ENCODE data around the gene PRIMA1. TPM values are rescaled to one million over a fixed set of nuclear protein-coding genes. Genes with fewer than 3 reads are reported as not detected.

PRIMA1 gene
- polyA plus RNA-seq, 10 donors, result 2.1 to 4.4 (median 3.3) TPM

DNA sequence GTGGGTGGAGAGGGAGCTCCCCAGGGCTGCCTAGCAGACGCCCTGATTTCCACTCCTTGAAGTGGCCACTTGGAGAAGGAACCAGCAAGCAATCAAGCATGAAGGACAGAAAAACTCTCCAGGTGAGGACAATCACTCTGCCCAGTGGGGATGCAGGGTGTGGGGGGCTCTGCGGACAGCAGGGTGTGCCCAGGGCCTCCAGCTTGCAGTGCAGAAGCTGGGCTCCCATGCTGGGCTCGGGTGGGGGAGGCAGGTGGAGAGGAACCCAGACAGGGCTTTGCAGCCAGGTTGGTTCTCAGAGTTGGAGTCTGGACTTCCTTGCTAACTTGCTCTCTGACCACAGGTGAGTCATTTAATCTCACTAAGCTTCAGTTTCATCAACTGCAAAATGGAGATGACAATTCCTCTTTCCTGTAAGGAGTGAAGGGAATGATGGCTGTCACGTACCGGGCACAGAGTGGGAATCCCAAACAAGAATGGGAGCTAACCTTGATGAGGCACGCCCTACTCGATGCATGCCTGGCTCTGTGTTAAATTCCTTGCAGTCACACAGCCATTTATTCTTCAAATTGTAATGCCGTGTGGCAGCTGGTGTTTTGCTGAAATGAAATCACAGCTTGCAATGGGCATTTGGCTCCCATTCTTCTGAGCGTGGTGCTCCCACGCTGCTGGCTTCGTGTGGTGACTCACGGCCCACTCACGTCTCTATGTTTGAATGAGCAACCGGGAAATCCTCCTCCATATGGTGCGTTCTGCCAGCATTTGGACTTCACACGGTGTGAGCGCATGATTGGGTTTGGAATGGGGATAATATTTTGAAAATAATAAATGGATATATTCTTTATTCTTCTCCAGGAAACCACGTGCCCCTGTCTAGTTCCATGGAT, 75.2 kb downstream of the PRIMA1 start:
- DNase-seq, result no peak

DNA sequence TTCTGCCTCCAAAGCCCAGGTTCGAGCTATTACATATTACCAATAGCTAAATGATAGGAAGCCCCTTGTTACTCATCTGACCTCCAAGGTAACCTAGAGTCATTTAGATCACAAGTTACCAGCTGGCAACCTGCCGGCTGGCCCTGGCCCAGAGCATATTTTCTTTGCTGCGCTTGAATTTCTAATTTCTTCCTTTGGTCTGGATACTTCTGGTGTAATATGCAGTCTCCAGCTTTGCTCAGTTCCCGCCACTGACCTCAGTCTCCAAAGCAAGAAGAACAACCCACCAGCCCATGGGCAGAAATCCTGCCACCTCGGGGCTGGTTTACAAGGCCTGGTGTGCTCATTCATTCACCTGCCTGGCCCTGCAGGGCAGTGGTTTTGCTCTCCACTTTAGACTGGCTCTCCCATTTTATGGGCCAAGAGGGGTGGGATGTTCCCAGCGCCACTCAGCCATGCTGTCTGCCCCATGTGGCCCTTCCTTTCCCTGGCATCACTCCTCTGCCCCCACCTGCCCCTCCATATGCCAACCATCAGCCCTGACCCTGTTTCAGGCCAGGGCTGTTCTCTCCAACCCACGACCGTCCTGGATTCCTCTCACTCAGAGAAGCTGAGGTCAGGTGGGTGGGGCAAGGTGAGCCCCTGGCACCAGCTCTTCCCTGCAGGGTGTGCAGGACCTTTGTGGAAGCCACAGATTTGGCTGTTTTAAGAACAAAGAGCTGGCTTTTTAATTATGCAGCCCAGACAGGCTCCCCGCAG, 76.0 kb downstream of the PRIMA1 start:
- DNase-seq, result no peak

DNA sequence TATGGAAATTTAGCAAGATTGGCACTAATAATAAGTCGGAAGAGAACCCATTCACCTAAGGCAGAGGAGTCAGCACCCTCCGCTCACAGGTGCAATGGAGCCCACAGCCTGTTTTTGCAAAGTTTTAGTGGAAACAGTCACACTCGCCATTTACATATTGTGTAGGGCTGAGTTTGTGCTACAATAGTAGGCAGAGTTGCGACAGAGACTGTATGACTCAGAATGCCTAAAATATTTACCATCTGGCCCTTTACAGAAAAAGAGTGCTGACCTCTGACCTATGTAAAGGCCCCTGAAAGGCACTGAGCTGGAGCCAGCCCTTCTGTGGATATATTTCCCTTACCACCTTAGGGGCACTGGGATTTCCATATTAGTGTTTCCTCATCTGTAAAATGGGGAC, 79.0 kb downstream of the PRIMA1 start:
- no peak for DNase-seq

DNA sequence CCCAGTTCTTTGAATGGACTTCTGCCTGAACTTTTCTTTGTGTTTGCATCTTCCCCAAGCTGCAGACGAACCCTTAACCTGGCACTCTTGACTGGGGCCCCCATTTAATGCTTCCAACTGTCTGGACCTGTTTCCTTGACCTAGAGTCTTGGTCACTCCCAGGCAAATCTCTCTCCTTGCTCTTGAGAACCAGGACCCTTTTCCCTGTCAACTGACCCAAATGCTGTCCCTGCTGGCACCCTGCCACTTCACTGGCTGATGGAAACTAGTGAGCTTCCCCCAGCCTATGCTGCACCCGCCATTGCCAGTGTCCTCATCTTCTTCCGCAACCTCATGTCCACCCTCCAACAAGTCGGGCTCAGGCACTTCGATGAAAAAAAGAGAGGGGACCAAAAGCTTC, 79.5 kb downstream of the PRIMA1 start:
- DNase-seq, result no peak

- DNase-seq, result no peak
Observed at GRCh38 chr14:93708311-93708734, 80.0 kb downstream of the PRIMA1 start.

- no peak for DNase-seq
Observed at GRCh38 chr14:93707475-93707874, 80.8 kb downstream of the PRIMA1 start.

GRCh38 chr14:93706360-93706955, 81.8 kb downstream of the PRIMA1 start:
- DNase-seq, result no peak

- no peak for DNase-seq
Observed at GRCh38 chr14:93705513-93706156, 82.7 kb downstream of the PRIMA1 start.

DNA sequence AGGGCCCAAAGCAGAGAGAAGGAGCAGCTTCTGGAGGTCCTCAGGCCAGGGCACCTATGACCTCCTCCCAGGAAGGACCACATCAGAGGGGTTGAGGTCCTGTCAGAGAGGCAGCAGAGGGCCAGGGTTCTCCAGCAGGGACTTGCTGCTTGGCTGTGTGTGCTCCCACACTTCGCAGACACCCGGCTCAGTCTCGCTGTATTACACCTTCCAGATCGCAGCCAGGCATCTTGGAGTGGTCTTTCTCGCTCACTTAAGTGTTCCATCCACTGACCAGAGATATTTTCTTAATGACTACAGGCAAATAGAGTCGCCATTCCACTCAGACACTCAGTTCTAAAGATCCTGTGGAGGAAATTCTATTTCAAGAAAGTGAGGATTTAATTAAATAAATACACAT, 84.3 kb downstream of the PRIMA1 start:
- no peak for DNase-seq

GRCh38 chr14:93702946-93703345, 85.3 kb downstream of the PRIMA1 start:
- DNase-seq, result no peak

DNA sequence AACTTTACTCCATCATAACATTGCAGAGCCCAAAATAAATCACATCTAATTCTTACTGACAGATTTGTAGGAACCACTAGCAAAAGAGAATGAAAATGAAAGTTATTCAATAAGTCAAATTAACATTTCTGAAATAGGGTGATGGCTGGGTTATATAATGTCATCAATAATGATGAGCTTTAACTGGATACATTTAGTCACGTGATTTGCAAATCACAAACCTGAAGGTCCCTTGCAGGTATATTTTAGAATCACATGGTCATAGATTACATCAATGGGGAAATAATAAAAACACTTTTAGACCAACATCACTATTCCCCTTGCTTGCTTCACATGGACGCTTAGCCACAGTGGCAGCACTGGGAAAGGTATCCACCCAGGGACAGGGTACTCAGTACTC, 86.7 kb downstream of the PRIMA1 start:
- no peak for DNase-seq

GRCh38 chr14:93700928-93701327, 87.4 kb downstream of the PRIMA1 start:
- DNase-seq, result no peak

DNA sequence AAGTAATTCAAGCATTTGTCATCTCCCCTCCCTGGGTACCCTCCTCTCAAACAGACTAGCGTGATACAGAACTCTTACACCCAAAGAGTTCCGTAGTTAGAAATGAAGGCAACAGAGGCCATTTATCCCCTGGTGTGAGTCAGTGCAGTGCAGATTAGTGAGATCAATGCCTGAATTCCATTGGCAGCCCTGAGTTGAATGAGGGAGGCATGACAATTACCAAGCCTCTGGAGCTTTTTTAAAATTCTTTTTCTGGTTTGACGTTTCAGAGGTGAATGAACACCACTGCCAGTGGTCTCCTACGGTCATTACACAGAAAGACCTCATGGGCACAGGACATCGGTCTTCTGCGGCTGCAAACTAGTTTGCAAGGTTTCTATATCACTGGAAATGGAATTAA, 94.4 kb downstream of the PRIMA1 start:
- DNase-seq, result no peak

- no peak for DNase-seq
Observed at GRCh38 chr14:93691042-93691780, 97.1 kb downstream of the PRIMA1 start.

DNA sequence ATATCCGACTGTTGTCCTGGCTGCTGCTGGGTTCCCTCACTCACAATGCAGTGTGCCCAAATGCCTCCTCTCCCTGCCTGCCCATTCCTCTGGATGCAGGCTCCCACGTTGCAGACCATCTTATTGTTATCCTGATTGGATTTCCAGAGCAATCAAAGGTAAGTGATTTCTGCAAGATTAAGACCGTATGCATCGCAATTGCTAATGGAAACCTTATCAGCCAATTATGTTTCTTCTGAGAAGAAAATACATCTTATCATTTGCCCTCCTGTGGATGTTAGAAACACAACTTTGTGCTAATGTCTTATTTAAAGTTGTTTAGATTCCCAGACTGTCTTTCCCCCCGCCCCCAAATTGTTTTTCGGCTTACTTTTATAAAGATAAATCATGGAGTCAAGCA, 98.1 kb downstream of the PRIMA1 start:
- DNase-seq, result no peak

DNA sequence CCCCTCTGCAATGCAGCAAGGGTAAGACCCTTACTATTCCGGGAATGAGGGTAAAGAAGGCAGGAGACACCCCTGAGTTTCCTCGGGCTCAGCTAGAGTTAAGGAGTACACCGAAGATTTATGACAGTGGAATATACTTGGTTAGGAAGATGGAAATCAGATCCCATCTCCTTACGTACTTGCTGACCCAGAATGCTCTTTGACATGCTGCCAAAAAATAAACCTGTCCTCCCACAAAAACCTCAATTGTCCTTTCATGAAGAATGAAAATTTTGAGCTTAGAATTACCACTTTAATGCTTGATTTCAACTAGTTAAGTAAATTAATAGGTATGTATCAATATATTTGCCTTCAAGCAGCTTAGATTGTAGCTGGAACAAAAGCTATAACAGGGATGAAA, 99.5 kb downstream of the PRIMA1 start:
- no peak for DNase-seq

DNA sequence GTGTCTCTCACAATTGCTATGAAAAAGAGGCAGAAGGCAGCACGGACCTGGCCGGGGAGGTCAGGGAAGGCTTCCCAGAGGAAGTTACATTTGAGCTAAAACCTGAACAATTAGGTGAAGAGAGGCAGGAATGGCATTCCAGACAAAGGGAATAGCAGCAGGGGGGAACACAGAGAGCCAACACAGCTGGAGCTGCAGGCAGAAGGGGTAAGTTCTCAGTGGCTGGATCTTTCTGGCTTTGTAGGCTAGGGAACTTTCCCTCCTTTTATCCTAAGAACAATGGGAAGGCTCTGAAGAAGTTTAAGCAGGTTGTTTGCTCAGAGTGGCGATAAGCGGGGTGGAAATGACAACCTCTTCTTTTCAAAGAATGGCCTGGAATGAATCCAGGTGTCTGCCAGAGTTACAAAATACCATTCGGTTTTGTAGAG, 100.0 kb downstream of the PRIMA1 start:
- DNase-seq, result no peak

DNA sequence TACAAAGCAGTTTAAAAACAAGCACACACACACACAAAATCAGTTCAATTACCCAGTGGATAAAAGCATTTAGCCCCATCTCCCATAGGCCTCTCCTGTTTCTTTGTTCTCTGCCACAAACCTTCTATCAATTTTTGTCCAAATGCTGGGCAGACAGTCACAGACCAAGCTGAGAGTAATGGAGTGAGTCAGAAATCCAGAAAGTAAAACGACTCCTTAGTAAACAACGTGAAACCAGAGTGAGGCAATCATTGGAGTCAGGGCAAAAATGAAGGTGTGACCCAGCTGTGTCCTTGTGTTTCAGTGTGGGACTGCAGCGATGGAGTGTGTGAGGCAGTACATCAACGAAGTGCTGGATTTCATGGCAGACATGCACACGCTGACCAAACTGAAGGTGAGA, 102.0 kb downstream of the PRIMA1 start:
- no peak for DNase-seq

GRCh38 chr14:93685121-93685895, 103.0 kb downstream of the PRIMA1 start:
- no peak for DNase-seq

DNA sequence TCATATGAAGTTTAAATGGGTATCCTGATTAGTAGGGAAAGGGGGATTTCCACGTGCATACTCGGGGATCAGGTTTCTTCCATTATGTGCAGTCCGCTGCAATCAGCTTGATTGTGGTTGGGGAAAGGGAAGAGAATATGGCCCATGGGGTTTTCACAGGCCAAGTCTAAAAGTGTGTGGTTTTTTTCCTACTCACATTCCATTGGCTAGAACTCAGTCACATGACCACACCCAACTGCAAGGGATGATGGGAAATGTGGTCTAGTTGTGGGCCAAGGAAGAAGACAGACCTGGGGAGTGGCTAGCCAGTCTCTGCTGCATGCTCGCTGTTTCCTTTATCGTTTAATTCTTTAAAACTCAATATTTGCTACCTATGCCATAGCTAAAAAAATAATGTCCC, 105.1 kb downstream of the PRIMA1 start:
- peak in 2 of 3 donors; percentile 16 to 34 for DNase-seq

GRCh38 chr14:93682459-93682858, 105.8 kb downstream of the PRIMA1 start:
- no peak for DNase-seq

All from muscle of back (tissue), 11 donors.